Omental fat pad (tissue), 4 donors: ENCODE measurements around the gene TEX2. TPM values are rescaled to one million over a fixed set of nuclear protein-coding genes. Genes with fewer than 3 reads are reported as not detected.
"Not testable (repeated sequence)": the region's sequence is repeated elsewhere in the genome, so short reads cannot be mapped to it uniquely, and the experiment has no call there.

Experiments
- ATAC-seq: fragments of 150-250 bp; one replicate; pipeline ENCODE4 v1.9.1; 2016; ENCODE audit warnings: mild to moderate bottlenecking, moderate library complexity; ENCODE audit not compliant: low FRiP score
- DNase-seq: peaks from one replicate; pipeline ENCODE4 v3.0.0-alpha.2; 2019; ENCODE audit warnings: low spot score
- total RNA-seq, 4 donors: library from RNA; depleted of rRNA; stranded (reverse); fragments of >200 nt; gene quantifications; one replicate each; pipeline ENCODE4 v1.1.0, GENCODE V29; 2016
- TF ChIP-seq, protein P1 (sequence below), 3 donors: fragments of 450-650 bp; IDR thresholded peaks; one replicate each; pipeline ENCODE4 v1.5.1; 2016 to 2017; ENCODE audit warnings: antibody characterized with exemption in 3 of 3, mild to moderate bottlenecking in 3 of 3, moderate library complexity in 2 of 3

TEX2 gene
- total RNA-seq, 4 donors from 2014 or later = 34.8 to 113 (median 85.2) TPM

DNA sequence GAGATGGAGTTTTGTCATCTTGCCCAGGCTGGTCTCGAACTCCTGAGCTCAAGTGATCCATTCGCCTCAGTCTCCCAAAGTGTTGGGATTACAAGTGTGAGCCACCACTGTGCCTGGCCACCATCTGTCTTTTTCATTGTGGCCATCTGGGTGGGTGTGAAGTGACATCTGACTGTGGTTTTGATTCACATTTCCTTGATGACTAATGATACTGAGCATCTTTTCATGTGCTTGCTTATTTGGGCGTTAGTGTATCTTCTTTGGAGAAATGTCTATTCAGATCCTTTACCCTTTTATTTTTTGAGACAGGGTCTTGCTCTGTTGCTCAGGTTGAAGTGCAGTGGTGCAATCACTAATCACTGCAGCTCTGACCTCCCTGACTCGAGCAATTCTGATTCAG lies 79.2 kb downstream of the TEX2 start:
- ATAC-seq (no peak), DNase-seq (no peak)
- TF ChIP-seq, protein P1, sequence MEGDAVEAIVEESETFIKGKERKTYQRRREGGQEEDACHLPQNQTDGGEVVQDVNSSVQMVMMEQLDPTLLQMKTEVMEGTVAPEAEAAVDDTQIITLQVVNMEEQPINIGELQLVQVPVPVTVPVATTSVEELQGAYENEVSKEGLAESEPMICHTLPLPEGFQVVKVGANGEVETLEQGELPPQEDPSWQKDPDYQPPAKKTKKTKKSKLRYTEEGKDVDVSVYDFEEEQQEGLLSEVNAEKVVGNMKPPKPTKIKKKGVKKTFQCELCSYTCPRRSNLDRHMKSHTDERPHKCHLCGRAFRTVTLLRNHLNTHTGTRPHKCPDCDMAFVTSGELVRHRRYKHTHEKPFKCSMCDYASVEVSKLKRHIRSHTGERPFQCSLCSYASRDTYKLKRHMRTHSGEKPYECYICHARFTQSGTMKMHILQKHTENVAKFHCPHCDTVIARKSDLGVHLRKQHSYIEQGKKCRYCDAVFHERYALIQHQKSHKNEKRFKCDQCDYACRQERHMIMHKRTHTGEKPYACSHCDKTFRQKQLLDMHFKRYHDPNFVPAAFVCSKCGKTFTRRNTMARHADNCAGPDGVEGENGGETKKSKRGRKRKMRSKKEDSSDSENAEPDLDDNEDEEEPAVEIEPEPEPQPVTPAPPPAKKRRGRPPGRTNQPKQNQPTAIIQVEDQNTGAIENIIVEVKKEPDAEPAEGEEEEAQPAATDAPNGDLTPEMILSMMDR (IDR thresholded peaks at IDR 0.05) = no peak

GRCh38 chr17:64182325-64183012 lies 80.6 kb downstream of the TEX2 start:
- TF ChIP-seq, protein P1 (IDR thresholded peaks at IDR 0.05) = no peak
- ATAC-seq (no peak), DNase-seq (no peak)

DNA sequence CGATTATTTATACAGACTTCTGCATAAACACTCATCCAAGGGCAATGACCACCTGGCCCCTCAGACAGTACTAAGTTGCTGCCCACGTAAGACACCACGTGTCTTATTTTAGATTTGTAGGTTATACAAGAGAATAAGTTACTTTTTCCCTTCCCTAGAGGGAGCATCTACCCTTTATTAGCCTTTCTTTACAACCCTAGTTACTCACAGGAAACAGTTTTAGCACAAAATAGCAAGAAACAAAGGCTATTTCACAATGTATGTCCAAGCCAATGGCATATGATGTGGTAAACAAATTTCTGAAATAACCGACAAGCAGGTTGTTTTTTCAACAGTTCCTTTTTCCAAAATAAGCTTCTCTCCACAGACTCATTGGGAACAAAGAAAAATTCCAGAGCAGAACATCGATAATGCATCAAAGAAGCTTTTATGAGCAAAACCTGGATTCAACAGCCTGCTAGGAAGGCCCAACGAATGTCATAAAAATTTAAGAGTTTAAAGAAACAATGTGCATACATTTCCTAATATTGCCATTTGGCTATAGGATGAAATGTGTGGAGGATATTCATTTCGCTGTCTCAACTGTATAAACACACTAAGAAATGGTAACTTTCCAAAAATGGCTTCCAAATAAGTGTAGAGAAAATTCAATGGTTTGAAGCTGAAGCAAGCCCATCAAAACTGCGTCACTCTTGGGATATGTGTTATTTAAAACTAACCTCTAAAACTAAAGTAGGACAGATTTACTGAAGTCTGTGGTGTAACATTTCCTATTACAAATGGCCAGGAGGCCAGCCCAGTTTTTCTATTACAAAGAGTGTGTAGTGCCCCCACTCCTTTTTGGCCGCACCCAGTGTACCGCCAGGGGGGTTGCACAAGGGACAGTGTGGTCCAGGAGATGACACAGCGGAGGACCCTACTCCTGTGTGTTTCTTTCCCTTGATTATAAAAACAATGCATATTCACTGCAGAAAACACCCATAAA lies 82.7 kb downstream of the TEX2 start:
- no peak for DNase-seq
- TF ChIP-seq, protein P1 (IDR thresholded peaks at IDR 0.05) = no peak
- no peak for ATAC-seq

DNA sequence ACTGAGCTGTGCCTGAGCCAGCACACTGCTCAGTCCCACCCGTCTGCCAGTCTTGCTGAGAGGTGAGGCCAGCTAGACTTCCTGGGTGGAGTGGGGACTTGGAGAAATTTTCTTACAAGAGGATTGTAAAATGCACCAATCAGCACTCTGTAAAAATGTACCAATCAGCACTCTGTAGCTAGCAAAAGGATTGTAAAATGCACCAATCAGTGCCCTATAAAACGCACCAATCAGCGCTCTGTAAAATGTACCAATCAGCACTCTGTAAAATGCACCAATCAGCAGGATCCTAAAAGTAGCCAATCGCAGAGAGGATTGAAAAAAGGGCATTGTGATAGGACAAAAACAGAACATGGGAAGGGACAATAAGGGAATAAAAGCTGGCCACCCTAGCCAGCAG lies 84.0 kb downstream of the TEX2 start:
- ATAC-seq, DNase-seq: not testable (repeated sequence)

DNA sequence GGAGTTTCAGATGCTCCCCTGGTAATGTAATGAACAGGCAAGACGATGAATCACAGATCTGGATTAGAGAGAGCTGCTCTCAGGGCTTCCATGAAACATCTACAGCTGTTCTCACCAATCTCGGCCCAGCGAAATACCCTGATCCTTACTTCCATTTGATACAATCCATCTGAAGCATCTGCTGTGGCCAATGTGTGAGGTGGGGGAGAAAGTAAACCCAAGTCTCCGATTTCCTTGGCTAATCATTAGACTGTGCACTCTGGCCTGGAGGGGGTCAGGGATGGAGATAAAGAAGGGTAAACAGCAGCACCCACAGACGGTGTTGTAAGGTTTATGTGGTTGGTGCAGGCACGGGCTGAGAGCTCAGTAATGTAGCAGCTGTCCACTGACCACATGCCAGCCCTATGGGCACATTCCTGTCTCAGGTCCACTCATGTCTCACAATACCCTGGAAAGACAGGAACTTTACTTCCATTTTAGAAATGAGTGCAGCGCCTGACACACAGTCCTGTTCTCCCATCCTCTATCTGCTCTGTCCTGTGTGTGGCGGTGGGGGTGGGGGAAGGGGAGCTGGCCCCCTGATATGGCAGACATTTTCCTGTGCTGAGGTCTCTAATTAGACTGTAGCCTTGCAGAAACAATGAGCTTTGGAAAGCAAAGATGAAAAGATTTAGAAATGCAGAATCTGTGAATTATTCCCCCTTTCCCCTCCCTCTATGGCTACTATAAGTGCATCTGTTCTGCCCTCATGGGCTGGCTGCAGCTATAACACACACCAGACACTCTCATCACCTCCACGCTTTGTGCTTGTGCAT lies 84.8 kb downstream of the TEX2 start:
- TF ChIP-seq, protein P1 (IDR thresholded peaks at IDR 0.05) = no peak
- ATAC-seq (no peak), DNase-seq (no peak)

GRCh38 chr17:64177311-64178010 lies 85.6 kb downstream of the TEX2 start:
- TF ChIP-seq, protein P1 (IDR thresholded peaks at IDR 0.05) = no peak
- ATAC-seq = no peak
- DNase-seq = no peak
